IPS DF 19.7 (cell line): ENCODE data around the gene KIDINS220.

Source experiments
- DNase-seq: peaks from one replicate; pipeline ENCODE4 v3.0.0-alpha.2; 2013; ENCODE audit warnings: low read depth, low spot score

Gene KIDINS220

DNA sequence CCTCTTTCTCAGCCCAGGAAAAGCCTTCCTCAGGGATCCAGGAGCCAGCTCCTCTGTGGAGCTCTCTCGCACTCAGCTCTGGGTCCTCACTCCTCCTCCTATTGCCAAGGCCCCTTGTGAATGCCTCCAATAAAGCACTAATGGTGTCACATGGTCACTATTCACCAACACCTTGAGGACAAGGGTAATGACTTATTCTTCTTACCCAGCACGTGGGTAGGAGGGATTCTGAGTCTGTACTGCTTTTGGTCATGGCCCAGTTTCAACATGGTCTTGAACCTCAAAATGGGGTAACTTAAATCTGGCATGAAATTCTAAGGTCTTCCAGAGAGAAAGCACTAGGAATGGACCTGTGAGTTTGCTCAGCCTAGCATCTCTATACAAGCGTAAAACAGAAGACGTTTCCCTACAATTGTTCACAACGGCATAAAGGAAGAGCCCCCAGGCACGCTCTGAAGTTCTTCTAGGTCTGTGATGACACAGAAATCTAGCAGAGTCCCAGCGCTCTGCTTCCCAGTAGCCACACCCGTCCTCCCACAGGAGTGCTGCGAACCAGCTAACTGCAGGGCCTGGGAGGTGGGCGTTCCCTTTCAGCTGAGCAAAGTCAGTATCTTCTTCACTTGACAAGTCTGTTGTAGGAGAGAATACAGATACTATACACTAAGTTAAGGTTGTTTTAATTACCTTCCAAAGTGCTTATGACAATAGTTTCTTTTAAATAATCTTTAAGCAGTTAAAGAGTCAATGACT, 14.6 kb upstream of the KIDINS220 start:
- DNase-seq, result no peak

DNA sequence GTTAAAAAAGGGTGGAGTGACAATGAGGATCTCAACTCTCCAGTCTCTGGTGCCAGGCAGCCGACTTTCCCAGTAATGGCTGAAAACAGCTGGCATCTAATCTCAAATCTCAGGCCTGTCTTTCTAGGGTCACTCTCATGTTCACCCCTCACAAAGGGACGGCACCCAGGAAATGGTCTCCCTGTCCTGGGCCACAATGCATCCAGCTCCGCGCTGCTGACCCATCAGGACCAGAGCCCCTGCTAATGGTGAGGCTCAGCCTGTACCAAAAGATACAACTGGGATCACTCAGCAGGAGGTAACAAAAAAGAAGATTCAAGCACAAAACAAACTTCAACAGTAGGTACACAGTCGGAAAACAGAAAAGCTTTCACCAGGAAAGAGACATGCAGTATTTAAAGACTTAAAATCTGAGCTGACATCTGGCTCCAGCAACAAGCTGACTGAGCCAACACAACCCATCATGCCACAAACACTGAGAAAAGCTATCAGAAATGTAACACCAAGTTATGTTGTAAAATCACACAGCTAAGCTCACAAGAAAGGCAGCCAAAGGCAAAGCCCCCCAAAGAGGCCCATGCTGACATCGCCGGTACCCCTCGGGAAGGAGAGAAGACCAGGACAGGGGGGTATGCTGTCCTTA, 13.6 kb upstream of the KIDINS220 start:
- DNase-seq, result no peak

DNA sequence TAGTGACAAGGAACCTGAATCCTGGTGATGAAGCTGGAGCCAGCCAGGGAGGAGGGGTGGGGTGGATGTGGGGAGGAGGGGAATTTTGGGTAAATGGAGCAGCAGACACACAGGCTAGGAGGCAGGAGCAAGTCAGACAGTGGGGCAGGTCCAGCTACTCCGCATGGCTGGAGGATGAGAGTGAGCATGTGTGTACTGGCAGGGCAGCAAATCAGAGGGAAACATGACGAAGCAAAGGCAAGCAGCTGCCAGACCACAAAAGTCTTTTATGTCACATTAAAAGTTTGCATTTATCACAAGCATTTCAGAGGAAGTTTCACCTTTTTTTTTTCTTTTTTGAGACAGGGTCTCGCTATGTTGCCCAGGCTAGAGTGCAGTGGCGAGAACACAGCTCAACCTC, 11.9 kb upstream of the KIDINS220 start:
- DNase-seq, result no peak

DNA sequence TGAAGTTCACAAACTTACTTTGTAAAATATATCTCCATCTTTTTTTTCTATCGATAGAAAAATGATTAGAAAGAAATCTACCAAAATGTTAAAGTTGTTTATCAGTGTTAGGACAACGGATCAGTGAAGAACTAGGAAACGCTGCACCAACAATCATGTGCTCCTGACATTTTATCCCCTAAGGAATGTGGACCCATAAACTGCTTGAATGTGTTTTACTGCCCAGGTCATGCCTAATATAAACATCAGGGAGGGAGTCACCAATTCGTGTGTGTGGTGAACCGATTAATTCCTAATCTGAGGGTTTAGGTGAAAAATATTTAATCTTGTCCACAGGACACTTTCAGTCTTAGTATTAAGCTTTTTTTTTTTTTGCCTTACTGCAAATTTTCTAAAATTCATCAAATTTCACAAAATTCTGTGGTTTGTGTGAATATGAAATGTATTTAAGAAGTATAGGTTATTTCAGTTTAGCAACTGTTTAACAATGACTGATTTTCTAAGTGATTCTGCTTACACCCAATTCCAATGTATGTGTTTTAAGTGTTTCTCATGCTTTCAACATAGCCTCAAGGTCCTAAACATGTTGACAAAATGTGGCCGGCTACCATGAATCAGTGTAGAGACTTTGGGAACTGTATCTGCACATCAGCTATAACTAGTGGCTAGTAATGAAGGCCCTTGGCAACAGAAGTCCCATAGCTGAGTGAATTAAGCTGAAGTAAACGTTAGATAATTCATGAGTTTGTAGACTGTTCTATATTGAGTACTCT, 11.1 kb upstream of the KIDINS220 start:
- DNase-seq, result no peak

DNA sequence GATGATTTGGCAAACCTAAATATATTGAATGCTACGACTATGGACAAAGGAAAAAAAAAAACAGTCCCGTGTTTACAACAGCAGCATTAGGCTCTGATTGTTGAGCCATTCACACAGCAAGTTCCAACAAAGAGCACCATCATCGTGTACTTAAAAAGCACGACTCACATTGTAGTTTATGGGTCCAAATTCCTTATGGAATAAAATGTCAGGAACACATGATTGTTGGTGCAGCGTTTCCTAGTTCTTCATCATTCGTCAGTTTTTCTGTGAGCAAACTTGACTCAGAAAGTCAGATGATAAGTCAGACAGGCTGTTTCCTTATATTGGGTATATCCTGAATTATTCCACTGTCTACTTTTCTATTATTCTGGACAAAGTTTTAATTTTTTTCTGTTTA, 10.0 kb upstream of the KIDINS220 start:
- DNase-seq, result no peak

DNA sequence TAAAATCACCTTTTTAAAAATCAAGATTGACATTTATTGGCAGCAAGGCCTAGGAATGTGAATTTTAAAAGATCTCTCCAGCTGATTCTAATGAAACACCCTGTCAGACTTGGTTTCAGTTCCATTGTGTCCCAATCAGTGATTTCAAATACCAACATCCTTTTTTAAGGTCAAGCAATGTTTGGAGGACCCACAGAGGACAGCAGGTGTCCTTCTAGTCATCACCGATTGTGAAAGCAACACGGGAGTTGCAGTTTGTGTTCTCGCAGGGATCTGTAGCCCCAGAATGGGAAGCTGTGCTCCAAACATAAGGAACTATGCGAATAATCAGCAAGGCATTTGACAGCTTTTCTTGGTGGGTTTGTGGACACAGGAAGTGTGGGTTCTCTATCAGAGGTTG, 4.5 kb upstream of the KIDINS220 start:
- no peak for DNase-seq

DNA sequence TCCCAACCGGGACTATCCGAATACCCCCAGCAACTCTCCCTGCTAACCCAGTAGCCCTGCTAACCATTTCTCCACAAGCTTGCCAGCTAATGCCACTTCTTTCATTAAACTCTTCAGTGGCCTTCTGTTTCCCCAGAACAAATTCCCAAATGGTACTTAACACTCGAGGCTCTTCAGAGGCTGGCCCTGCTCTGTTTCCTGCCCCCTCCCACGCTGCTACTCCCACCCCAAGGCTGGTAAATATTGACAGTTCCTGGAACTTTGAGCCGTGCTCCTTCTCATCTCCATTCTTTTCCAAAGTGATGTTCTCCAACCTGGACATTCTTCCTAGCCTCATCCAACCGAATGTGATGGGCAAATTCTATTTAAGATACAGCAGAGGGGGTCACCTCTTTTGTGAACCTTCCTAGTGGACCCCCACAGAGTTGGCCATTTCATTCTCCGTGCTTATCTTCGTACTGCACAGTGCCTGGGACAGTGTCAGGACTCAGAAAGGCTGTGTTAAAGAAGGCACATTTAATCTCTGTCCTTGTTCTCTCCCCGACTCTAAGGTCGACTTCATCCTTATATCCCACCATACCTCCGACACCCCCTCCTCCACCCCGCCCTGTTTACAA, 3.2 kb upstream of the KIDINS220 start:
- DNase-seq, result no peak

DNA sequence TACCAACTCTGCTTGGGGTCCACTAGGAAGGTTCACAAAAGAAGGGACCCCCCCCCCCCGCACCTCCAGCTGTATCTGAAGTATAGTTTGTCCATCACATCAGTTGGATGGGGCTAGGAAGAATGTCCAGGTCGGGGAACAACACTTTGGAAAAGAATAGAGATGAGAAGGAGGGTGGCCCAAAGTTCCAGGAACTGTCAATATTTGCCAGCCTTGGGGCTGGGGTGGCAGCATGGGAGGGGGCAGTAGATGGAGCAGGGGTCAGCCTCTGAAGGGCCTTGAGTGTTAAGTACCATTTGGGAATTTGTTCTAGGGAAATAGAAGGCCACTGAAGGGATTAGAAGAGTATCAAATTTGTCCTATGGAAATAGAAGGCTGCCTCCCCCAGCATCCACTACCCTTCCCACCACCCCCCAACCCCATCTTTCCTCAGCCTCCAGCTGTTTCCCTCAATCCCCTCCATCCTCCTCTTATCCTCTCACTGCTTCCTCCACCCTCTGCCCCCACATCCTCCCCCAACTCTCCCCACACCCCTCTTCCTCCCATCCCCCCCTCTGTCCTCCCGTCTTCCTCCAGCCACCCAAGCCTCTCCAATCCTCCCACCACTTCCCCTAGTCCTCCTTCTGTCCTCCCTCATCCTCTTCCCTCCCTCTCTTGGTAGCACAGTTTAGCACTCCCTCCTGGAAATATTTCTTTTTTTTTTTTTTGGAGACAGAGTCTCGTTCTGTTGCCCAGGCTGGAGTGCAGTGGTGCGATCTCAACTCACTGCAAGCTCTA, 2.0 kb upstream of the KIDINS220 start:
- no peak for DNase-seq

DNA sequence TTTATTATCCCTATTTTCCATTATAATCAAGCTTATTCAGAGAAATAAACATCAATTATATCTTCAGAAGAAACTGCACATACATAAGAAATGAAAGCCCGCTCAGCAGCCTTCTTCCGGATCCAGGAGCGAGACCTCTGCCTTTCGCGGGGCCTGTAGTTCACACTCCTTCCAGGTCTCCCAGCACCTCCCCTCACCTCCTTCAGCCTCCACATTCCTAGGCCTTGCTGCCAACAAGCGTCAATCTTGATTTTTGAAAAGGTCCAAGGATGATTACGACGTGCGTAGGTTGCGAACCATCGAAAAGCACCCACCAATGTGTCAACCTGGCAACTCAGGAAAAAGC, 355 bp upstream of the KIDINS220 start:
- DNase-seq, result no peak

DNA sequence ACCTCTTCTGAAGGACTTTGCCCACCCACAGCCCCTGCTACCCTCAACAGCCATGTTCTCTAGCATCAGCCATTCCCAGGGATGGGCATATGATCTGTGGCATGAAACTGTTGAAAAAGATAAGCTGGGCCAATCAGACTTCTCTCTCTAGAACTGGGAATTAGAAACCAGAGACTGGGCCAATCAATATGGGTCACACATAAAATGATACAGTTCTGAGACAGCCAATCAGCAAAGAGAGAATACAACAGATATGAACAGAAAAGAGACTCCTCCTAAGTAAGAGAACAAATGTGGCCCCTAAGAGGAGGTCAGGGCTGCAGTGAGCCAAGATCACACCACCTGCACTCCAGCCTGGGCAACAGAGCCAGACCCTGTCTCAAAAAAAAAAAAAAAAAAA, 2.1 kb downstream of the KIDINS220 start:
- DNase-seq, result no peak

DNA sequence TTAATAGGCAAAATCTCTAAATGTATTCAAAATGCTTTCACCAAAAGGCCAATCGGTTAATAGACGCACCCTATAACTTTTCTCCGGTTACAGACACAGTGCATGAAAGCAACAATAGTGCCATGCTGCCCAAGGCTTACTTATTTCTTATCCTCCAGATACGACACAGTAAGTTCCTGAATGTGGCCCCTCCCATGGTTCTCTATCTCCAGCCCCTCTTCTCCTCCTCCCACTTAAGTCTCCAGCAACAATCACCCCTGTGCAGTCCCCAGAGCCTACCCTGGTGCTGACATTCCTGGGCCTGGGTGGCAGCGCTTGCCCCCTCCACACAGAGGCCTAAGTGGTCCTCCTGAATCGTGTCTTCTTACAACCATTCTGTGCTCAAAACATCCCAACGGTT, 3.6 kb downstream of the KIDINS220 start:
- no peak for DNase-seq

DNA sequence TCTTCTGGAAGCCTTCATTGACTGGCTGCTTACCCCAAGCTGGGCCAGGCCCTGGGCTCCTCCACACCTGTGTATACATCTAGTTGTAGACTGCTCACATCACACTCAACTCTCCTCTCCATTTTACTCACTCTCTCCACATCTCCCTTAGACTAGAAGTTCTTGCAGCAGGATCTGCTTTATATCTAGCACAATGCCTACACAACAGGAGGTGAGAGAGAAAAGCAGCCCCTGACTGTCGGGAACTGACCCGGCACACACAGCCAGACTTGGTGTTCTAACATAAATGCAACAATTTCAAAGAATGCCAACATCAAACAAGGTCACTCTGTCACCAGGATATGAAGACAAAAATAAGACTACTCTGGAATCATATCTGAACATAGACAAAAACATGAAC, 5.9 kb downstream of the KIDINS220 start:
- no peak for DNase-seq

DNA sequence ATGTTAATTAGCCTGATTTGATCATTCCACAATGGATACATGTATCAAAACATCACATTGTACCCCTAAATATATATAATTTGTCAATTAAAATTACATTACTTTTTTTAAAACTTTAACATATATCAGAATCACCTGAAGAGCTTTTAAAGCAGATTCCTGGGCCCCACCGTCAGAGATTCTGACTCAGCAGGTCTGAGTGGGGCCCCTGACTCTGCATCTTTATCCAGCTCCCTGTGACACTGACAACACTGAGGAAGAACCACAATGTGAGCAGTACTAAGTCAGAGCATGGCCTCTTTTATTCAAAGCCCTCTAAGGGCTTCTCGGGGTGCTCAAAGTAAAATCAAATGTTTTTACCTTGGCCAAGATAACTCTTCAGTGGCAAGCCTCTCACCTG, 9.7 kb downstream of the KIDINS220 start:
- no peak for DNase-seq

DNA sequence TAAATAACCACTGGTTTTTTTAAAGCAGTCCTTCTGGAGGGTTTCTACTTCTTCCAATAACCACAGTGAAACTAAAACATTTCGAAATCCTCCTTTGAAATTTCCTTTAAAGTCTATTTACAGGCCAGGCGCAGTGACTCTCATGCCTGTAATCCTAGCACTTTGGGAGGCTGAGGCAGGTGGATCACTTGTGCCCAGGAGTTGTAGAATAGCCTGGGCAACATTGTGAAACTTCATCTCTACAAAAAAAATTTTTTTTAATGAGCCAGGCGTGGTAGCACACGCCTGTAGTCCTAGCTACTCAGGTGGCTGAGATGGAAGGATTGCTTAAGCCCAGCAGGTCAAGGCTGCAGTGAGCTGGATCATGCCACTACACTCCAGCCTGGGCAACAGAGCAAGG, 15.2 kb downstream of the KIDINS220 start:
- DNase-seq, result no peak

DNA sequence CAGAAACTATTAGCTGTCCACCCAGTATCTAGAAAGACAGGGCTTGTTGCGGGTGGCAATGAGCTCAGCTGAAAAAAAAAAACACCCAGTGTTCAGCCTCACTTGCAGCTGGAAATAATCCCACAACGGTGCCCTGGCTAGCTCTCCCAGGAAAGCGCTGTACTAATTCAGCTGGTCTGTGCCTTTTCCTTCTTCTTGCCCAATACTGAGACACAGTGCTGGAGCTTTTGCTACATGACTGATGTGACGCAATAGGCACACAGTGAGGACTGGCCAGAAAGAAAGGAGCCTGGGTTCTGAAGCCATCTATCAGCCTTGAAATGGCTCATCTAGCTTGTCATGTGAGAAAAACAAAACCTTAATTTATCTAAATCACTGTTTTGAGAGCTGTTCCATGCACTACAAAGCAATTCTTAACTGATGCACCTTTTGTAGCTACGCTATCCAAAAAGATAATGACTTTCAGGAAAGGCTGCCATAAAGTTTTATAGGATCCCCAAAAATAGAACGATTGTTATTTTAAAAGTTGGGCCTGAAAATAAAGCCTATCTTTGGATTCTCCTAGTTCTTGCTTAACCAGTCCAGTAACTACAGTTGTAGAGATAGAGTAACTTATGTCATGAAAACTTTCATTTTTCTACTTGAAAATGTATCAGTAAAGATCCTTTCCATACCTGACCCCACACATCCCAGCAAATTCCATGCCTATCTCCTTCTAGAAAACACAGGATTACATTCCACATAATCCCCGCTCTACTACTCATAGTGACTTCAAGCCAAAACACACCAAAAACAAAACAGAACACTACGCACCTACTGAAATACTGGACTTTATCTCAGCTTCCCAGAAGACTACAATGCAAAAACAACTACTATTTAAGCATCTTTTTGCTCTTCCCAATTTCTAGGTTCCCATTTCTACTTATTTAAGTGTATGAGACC, 15.9 kb downstream of the KIDINS220 start:
- DNase-seq, result no peak

DNA sequence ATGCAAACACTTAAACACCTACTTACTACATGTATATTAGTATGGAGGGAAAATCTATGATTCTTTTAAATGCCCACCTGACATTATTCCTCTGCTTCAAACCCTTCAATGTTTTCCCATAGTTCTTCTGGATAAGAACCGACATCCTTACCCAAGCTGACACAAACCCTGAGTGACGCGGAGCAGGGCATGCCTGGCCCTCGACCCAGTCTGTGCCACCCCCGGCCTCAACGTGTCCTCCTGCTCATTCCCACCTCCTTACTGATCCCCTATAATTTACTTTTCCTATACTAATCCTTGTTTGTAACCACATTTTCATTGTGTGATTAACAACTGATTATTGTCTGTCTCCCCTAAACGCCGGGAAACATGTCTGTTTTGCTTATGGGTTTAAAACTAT, 17.5 kb downstream of the KIDINS220 start:
- DNase-seq, result no peak

DNA sequence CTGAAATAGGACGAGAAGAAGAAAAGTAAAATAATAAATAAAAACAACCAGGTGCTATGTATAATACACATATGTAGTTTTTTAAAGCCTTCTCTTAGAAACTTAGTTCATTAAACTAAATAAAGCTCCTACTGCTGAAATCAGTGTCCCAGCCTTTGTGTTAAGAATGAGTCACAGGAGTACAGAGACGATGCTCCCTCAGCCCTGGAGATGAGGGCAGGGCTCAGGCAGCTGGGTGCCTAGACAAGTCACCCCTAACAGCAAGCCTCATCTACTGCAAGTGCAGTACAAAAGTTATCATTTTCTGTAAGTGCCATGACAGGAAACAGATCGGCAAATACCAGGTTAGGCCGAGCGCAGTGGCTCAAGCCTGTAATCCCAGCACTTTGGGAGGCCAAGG, 18.2 kb downstream of the KIDINS220 start:
- no peak for DNase-seq

DNA sequence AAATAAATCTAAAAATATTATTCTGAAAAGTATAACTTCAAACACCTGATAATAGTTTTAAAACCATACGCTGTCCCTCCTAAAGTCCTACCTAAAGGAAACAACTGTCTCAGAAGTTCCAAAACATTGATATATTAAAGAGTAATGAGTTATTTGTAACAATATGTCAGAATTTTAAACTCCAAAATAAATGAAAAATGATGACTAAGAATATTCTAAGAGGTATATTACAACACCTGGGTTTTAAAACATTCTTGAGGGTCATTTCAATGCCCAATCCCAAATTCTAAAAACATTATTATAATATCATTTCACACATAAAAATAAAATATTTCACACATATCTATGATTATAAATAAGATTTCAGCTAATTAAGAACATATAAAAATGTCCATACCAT, 20.2 kb downstream of the KIDINS220 start:
- DNase-seq, result no peak

DNA sequence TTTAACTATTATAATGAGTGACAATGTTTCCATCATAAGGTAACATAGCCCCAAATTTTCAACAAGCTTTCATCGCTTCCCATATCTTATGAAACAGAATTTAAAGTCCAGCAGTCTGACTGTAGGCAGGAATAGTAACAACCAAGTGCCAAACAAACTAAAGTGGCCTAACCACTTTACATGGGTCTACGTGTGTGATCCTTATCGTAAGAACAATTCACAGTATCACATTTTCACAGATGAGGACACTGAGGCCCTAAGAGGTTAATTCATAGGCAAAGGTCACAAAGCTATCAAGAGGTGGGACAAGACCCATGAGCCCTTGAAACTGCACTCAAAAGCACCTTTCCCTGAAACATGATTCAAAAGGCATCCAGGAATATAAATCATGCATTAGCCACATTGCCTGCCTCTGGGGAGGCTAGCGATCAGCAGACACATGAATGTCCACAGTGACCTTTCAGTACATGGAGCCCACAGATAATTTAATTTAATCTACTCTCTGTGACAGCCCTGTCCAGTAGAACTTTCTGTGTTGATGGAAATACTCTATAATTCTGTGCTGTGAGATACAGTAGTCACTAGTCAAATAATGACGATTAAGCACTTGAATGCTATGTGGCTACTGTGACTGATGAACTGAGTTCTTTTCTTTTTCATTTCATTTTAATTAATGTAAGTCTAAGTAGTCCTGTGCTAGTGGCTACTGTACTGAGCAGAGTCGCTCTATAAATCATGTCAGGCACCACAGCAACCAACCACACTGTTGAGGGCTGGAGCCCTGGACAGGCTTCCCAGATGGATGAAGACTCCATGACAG, 30.3 kb downstream of the KIDINS220 start:
- DNase-seq, result no peak
